Stimulated activated CD8-positive, alpha-beta memory T cell treated with anti-CD3 and anti-CD28 coated beads, Interleukin-7, amount 100 ng/mL, for 4 hours (primary cell): Measurements from ENCODE around the gene CSMD2.
"Not testable (repeated sequence)": the region's sequence is repeated elsewhere in the genome, so short reads cannot be mapped to it uniquely, and the experiment has no call there.

ENCODE experiments used
- DNase-seq, 2 donors: peaks; one replicate each; pipeline ENCODE4 v3.0.0-alpha.2; 2020; ENCODE audit warnings: low read depth in 2 of 2

CSMD2 gene

DNA sequence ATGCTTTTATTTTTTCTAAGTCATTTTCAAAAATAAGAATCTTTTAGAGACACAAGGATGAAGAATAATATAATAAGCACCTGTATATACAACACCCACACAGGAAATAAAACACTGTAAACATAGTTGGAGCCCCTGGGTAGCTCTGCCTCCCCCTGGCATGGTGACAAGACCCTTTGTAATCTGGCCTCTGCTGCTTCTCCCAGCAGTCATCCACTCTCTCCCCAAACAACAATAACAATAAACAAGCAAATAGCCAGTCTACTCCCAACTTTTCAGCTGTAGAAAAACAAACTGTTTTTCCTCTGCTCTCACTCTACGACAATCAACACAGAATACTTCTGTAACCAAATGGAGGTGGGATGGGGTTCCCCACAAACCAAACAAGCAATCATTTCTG lies 110.1 kb downstream of the CSMD2 start:
- DNase-seq = no peak

DNA sequence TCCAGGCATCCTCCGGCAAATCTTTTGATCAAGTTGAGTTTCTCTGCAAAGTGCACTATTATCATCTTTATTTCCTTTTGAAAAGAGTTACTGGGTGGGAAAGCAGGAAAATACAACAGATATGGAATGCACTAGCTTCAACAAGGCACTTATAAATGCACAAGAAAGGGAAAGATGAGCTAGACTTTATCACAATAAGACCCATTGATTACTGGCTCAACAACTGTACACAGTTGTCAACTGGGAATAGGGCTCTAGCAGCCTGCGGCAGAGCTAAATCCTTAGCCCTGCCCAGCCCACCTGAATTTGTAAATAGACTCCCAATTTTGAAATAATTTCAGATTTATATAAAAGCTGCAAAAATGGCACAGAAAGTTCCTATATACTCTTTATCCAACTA lies 111.4 kb downstream of the CSMD2 start:
- DNase-seq = no peak

- DNase-seq = no peak
Measured at GRCh38 chr1:34052565-34052964, 112.5 kb downstream of the CSMD2 start.

DNA sequence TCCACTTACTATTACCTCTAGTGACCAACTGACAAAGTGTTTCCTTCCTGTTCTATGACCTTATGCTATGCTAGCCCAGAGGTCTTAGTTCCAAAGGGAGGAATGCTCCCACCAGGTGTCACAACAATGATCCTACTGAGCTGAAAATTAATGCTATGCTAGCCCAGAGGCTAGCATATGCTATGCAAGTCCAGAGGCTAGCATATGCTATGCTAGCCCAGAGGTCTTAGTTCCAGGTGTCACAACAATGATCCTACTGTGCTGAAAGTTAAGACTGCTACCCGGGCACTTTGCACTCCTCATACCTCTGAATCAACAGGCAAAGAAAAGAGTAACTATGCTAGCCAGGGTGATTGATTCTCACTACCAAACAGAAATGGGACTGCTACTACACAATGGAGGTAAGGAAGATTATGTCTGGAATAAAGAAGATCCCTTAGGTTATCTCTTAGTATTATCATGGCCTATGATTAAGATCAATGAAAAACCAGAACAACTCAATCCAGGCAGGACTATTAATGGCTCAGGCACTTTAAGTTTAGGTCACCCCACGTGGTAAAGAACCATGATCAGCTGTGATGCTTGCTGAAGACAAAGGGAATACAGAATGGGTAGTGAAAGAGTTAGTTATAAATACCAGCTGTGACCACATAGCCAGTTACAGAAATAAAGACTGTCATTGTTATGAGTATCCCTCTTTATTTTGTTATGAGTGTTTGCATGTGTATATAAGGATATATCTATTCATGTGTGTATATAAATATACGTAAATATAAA lies 114.1 kb downstream of the CSMD2 start:
- no peak for DNase-seq

- no peak for DNase-seq
Measured at GRCh38 chr1:34049994-34050393, 115.0 kb downstream of the CSMD2 start.

DNA sequence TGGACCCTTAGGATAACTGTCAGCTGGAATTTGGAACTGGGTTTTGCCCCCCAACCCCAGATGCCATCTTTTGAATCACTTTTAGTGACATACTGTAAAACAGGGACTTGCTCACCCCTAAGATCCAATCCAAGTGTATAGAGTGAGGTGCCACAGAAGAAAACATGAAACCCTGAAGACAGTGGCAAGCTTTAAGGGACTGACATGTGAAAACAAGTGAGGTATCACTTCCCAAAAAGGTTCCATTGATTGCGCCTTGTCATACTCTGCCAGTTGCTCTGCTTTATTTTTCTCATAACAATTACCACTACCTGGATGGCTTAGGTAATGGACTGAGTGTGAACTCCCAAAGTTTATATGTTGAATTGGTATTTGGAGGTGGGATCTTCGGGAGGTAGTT lies 115.6 kb downstream of the CSMD2 start:
- no peak for DNase-seq

DNA sequence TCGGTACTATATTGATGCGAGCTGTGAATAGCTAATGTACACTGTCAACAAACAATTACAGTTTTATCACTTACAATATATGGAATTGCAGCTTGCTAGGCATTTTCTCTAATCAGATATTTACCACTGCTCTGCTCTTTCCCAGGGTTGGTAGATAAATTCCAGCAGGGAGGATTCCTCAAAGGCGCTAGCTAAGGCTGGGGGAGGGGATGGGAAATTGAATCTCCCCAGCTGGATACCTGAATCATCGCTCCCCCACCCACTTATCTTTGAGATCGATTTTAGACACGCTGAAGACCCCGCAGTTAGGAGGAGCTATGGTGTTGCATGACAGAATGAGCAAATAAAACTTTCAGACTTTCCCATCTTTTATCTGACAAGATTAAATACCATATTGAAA lies 127.2 kb downstream of the CSMD2 start:
- no peak for DNase-seq

- DNase-seq = no peak
Measured at GRCh38 chr1:34037109-34037508, 127.9 kb downstream of the CSMD2 start.

DNA sequence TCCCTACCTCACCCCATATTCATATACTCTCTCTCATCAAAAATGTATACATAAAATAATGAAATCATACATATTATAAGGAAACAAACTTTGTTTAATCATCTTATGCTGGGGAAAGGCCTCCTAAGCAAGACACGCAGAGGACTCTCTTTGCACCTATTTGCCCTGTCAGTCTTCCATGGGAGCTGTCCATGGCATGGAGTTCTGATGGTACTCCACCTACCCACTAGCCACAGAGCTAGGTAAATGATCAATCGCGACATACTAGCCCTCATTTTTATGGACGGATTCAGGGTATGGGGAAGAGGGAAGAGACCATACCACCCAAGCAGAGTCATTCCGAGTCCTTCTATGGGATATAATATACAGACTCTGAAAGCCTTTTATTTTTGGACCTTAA lies 131.0 kb downstream of the CSMD2 start:
- no peak for DNase-seq

- no peak for DNase-seq
Measured at GRCh38 chr1:34029954-34030353, 135.1 kb downstream of the CSMD2 start.

DNA sequence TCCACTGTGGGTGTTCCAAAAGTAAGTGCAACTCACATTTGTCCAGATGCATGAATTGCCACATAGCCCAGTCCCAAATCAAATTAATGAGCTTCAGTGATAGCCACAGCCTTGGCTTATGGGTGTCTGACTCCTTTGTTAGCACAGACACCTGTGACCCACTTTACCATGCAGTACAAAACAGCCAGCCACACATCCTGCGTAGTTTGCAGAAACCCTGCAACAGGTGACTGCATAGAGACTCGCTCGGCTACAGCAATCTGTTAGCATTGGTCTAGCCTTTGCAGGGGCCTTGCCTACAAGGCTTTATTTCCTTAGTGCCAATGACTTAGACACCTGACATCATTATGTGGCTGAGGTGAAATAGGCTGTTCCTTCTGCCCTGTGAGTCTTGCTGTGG lies 135.5 kb downstream of the CSMD2 start:
- DNase-seq = no peak

- DNase-seq = no peak
Measured at GRCh38 chr1:34028381-34029055, 136.5 kb downstream of the CSMD2 start.

- DNase-seq = no peak
Measured at GRCh38 chr1:34025675-34026074, 139.4 kb downstream of the CSMD2 start.

DNA sequence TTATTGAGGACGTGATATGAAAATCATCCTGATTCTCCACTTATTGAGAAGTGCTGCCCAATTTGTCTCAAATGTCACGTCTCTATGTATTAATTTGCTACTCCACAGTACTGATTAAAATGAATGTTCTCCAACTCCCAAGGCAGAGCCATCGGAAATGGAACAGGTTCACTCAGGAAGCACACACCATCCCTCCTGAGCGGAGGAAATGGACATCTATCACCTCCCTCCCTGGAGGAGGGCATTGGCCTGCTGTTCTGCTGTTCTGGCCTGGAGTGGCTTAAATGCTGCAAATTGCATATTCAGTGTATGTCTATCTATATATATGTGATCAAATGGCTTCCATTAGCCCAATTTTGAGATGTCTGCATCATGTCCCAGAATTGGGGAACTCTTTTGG lies 140.5 kb downstream of the CSMD2 start:
- DNase-seq = no peak

- DNase-seq = no peak
Measured at GRCh38 chr1:34019741-34020552, 145.1 kb downstream of the CSMD2 start.

DNA sequence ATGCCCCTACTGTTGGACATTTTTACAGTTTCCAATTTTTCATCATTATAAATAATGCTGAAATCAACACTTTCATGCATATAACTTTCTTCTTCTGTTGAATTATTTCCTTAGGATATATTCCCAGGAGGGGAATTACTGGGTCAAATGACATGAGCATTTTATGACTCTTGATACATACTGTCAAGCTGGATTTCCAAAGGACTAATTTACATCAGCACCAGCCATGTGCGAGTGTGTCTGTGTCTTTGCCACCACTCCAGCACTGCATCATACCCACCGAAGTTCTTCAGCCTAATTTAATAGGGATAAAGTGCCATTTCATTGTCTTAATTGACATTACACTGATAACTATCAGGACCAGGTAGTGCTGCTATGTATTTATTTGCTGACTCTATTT lies 146.7 kb downstream of the CSMD2 start:
- DNase-seq = no peak

GRCh38 chr1:34016281-34016680 lies 148.7 kb downstream of the CSMD2 start:
- not testable (repeated sequence) for DNase-seq

GRCh38 chr1:34013958-34014737 lies 150.9 kb downstream of the CSMD2 start:
- no peak for DNase-seq

DNA sequence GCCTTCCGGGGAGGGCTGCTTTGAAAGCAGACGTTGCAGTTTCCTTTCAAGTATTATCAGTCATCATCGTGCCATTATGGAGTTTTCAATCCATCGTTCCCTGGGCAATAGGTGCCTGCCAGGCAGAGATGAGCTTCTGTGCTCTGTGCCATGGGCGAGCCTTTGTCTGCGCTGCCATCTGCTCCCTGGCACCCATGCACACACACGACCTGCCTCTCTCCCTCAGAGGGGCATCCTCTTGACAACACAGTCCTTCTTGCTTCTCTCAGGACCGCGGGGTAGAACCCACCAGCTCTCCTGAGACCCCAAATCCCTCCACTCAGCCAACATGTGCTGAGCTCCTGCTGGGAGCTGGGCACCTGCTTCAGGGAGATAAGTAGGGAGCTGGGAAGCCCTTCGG lies 151.9 kb downstream of the CSMD2 start:
- no peak for DNase-seq

- no peak for DNase-seq
Measured at GRCh38 chr1:34009340-34009985, 155.6 kb downstream of the CSMD2 start.

DNA sequence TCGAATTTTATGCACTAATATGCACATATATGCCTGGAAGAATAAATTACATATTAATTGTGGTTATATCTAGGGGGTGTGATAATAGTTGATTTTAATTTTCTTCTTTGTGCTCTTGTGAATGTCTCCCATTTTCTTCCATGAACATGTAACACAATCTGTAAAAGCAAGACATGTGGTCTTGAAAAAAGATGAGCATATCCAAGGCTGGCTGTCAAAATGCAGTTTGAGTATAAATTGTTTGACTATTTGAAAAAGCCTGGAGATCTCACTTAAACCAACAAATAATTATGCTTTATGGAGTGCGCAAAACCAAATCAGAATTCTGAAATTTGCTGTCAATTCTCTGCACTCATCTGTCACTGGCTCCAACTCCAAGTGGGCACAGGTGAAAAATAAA lies 157.3 kb downstream of the CSMD2 start:
- DNase-seq = no peak
